Ureter (tissue), 1 donor: Measurements from ENCODE around the gene ZFYVE1. TPM values are rescaled to one million over a fixed set of nuclear protein-coding genes. Genes with fewer than 3 reads are reported as not detected.
"Not testable (repeated sequence)": the region's sequence is repeated elsewhere in the genome, so short reads cannot be mapped to it uniquely, and the experiment has no call there.

Experiments
- DNase-seq: peaks from one replicate; pipeline ENCODE4 v3.0.0-alpha.2; 2020; ENCODE audit warnings: low spot score
- total RNA-seq: library from RNA; stranded (reverse); gene quantifications from one replicate; pipeline ENCODE4 v1.2.4, GENCODE V29; 2023
- donor health status: DM: yes; HTN: yes; CAD: no.

ZFYVE1 gene
- total RNA-seq, 1 donor from 2014 or later: 16.9 TPM

GRCh38 chr14:73003681-73004080 is 23.2 kb downstream of the ZFYVE1 start:
- no peak for DNase-seq

DNA sequence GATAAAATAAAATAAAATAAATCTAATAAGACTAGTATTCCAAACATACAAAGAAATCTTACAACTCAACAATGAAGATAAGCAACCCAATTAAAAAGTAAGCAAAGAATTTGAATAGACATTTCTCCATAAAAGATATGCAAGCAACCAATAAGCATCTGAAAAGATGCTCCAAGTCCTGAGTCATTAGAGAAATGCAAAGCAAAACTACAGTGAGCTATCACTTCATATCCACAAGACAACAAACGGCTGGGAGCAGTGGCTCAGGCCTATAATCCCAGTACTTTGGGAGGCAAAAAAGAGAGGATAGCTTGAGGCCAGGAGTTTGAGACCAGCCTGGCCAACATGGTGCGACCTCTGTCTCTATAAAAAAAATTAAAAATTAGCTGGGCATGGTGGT is 26.8 kb downstream of the ZFYVE1 start:
- DNase-seq: no peak

DNA sequence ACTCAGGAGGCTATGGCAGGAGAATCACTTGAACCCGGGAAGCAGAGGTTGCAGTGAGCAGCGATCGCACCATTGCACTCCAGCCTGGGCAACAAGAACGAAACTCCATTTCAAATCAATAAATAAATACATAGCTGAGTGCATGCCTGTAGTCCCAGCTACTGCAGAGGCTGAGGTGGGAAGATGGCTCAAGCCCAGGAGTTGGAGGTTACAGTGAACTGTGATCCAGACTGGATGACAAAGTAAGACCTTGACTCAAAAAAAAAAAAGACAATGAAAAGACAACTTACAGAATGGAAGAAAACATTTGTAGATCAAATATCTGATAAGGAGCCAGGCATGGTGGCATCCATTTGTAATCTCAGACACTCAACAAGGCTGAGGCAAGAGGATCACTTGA is 27.6 kb downstream of the ZFYVE1 start:
- no peak for DNase-seq

GRCh38 chr14:72998252-72998903 is 28.5 kb downstream of the ZFYVE1 start:
- DNase-seq: no peak

GRCh38 chr14:72996916-72997315 is 30.0 kb downstream of the ZFYVE1 start:
- no peak for DNase-seq

- DNase-seq: no peak
Observed at GRCh38 chr14:72990171-72990570, 36.7 kb downstream of the ZFYVE1 start.

DNA sequence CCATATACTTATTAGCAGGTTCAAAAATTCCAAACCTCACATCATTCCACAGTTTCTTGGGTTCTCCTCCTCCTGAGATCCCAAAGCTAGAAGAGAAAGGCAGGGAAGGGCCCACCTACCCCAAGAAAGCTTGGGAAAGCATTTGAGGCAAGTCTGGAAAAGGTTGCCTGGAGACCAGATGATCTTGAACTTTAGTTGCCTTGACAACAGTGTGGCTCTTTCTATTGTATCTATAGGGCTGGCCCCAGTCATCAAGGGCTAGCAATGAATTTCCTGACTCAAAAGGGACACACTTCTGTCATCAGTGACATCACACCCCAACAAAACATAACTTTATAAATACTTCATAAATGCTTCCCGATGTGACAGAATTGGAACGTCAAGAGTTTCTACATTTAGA is 40.0 kb downstream of the ZFYVE1 start:
- DNase-seq: no peak

DNA sequence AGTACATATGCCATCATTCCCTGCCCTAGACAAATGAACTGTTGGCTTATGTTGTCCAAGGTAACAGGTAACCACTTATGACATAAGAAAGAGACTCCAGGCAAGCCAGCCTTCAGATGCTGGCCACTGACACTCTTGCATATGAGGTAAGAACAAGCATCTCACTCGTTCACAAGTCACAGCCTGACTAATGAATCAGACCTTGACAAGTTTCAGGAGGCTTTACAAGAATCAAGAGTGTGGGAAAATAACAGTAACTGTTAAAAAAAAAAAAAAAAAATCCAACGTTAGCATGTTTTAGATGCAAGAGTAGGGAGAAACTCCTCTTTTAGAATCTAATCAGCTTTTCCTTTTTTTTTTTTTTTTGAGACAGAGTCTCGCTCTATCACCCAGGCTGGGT is 40.7 kb downstream of the ZFYVE1 start:
- no peak for DNase-seq

- no peak for DNase-seq
Observed at GRCh38 chr14:72982146-72982708, 44.7 kb downstream of the ZFYVE1 start.

GRCh38 chr14:72980863-72981262 is 46.0 kb downstream of the ZFYVE1 start:
- no peak for DNase-seq

GRCh38 chr14:72978856-72979255 is 48.0 kb downstream of the ZFYVE1 start:
- no peak for DNase-seq

DNA sequence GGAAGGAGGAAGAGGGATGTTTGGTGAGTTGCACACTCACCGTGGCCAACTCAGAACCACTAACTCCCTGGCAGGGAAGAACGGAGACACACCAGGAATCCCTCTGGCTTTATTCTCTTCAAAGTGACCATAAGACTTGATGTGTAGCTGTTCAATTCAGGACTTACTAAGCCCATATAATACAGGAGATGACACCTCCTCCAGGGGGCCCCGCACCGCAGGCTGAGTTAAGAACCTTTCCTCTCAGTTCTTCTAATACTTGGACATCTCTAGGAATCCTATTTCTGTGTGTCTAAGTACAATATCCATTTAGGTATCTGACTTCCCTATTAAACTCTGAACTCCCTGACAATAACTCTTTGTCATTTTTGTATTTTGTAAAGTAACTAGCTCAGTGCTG is 51.1 kb downstream of the ZFYVE1 start:
- DNase-seq: no peak

DNA sequence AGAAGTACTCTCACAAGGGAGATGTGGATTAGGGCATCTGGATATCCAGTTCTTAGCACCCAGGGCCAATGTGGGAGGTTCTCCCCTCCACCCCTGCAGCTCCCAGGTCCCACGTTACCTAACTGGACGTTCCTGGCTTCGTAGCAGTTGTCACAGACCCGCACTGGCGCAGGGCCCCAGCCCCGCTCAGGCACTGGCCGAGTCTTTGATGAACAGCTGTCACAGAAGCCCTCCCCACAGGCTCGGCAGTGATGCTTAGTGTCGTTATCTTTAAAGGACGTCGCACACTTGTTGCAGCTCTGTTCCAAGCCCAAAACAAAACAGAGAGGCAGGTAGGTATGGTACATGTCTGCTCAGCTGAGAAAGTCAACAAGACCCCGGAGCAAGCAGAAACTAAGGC is 52.2 kb downstream of the ZFYVE1 start:
- DNase-seq: no peak

DNA sequence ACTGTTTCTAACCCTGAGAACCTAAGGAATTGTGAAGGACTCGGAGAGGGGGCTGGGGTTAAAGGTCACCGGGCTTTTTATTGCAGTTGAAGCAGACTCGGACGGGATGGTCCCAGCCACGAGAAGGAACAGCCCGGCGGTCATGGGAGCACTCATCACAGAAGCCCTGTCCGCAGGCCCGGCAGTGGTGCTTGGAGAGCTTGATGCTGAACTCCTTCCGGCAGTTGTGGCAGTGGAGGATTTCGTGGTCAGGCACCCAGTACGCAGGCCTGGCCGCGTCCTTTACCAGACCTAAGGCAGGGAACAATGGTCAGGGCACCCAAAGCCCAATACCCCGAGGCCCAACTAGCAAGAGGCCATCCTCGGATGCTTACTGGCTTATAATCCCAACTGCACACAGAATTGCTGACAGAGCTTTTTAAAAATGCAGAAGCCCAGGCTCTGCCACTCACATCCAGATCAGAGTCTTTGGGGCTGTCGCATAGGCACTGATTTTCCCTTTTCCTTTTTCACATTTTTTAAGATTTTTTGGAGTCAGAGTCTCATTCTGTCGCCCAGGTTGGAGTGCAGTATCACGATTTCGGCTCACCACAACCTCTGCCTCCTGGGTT is 56.0 kb downstream of the ZFYVE1 start:
- DNase-seq: no peak

DNA sequence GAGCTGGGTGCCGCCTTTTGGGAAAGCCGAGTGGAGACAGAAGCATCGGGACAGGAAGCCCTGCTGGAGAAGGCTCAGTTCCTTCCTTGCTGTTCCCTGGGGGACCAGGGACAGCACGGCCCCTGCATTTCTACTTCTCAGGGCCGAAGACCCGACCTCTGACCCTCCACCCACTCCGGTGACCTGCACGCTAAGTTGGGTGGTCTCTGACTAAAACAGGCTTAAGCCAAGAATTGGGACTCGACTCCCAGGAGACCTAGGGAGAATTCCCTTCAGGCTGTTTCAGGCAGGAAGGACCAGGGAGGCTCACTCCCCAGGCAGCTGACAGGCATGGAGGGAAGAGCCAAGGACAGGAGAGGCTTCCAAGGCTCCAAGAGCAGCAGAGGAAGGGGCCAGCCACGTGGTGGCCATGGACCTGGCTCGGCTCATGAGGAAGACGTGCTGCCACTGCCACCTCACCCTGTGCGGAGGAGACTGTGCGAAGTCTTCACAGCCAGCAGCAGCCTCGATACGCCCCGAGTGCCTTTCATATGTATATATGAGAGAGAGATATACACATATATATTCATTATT is 56.8 kb downstream of the ZFYVE1 start:
- DNase-seq: no peak

DNA sequence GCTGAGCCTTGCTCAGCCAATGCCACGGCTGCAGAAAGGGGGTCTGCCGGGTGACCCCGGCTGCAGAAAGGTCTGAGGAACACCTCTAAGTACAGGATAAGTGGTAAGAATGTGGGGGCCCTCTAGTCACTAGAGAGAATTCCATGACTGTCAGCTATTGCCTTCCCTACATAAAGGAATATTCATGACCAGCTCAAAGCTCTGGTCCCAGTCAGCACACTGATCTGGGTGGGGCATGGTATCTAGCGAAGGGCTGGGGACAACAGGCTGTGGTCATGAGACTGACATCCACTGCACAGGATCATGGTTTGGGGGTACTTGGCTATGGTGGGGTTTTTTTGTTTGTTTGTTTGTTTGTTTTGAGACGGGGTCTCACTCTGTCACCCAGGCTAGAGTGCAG is 58.6 kb downstream of the ZFYVE1 start:
- DNase-seq: no peak

DNA sequence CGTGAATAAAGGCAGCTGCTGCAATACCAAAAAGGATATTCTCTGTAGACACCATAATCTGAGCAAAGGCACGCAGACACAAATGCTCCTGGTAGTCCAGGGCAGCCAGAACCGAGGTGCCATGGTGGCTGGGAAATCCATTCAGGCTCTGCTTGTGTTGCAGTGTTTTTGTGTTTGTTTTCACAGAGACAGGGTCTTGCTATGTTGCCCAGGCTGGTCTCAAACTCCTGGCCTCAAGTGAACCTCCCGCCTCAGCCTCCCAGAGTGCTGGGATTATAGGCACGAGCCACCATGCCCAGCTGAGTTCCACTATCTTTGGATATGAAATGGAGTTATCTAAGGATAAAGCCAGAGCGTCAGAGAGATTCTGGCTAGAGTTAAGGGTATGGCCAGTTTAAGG is 60.9 kb downstream of the ZFYVE1 start:
- no peak for DNase-seq

GRCh38 chr14:72965249-72965648 is 61.7 kb downstream of the ZFYVE1 start:
- no peak for DNase-seq

DNA sequence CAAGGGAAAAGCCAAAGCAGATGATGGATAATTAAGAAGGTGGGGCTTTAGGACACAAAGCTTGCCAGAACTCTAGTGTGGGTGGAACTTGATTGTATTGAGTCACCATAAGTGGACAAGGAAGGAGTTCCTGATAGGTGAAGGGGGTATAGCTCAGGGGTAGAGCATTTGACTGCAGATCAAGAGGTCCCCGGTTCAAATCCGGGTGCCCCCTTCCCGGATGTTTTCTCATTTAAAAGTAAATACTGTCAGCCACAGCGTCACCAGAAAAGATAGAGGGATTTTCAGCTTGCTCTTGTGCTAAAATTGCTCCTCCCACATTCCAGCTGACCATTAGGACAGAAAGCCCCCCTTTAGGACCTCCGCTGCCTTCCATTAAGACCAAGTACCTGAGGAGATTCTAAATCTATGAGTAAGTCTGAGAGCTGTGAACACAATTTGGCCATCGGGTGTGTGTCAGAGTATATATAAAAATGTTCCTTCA is 64.0 kb downstream of the ZFYVE1 start:
- DNase-seq: no peak

DNA sequence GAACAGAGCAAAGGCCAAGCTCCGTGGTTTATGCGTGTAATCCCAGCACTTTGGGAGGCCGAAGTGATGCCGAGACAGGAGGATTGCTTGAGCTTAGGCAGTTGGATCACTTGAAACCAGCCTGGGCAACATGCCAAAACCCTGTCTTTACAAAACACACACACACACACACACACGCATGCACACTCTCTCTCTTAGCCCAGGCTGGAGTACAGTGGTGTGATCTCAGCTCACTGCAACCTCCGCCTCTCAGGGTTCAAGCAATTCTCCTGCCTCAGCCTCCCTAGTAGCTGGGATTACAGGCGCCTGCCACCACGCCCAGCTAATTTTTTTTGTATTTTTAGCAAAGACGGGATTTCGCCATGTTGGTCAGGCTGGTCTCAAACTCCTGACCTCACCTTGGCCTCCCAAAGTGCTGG is 64.6 kb downstream of the ZFYVE1 start:
- DNase-seq: not testable (repeated sequence)

- DNase-seq: no peak
Observed at GRCh38 chr14:72961579-72962335, 65.1 kb downstream of the ZFYVE1 start.

GRCh38 chr14:72961016-72961415 is 65.9 kb downstream of the ZFYVE1 start:
- not testable (repeated sequence) for DNase-seq
